ENCODE data around the gene KATNAL1.

The KATNAL1 gene

DNA sequence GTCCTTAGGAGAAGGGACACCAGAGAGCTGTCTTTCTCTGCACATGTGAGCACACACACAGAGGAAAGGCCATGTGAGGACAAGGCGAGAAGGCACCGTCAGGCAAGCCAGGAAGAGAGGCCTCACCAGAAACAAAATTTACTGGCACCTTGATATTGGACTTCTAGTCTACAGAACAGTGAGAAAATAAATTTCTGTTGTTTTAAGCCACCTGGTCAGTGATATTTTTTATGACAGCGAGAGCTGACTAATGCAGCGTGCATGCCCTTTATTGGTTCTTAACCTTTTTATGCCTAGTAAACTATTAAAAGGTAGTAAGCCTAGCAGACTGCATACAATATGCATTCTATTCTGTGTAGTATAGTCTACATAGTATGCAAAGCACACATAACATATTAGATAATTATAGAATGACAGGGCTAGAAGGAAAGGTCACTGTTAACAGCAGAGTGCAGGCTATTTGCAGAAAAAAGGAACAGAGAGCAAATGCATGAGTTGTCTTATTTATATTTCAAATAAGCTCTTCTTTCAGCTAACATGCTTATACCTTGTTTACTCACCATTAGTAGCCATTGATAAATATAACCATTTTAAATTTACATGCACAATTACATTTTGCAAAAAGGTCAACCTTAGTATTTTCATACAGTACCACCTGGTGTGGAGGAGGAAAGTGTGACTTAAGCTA lies 25.2 kb upstream of the KATNAL1 start:
- no peak for DNase-seq (ENCODE audit: low read depth in 2 of 2)
- TF ChIP-seq, protein P1, sequence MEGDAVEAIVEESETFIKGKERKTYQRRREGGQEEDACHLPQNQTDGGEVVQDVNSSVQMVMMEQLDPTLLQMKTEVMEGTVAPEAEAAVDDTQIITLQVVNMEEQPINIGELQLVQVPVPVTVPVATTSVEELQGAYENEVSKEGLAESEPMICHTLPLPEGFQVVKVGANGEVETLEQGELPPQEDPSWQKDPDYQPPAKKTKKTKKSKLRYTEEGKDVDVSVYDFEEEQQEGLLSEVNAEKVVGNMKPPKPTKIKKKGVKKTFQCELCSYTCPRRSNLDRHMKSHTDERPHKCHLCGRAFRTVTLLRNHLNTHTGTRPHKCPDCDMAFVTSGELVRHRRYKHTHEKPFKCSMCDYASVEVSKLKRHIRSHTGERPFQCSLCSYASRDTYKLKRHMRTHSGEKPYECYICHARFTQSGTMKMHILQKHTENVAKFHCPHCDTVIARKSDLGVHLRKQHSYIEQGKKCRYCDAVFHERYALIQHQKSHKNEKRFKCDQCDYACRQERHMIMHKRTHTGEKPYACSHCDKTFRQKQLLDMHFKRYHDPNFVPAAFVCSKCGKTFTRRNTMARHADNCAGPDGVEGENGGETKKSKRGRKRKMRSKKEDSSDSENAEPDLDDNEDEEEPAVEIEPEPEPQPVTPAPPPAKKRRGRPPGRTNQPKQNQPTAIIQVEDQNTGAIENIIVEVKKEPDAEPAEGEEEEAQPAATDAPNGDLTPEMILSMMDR (IDR thresholded peaks at IDR 0.05; ENCODE audit: low read depth, low read length): no peak
- no peak overlapping the region for H3K4me3 ChIP-seq (replicated peaks in 1 of 2; ENCODE audit: low read depth in 2 of 2, low read length in 2 of 2)

DNA sequence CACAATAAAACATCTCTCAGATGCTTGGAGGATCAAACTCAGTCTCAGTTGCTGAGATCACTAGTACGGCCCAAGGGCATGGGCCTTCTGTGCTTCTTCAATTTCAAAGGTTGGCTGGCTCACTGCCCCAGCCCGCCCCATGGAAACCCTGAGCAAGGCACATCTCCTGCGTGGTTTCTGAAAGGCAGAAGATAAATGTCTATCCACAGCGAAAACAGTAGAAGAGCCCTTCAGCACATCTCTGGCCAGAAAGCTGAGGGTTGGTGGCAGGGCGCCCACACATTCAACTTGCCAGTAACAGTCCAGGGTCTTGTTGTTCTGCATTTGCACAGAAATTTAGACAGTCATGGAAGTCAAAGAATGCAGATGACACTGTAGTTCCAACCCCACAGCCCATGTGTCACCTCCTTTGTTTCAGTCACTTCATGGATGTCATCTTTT lies 24.0 kb upstream of the KATNAL1 start:
- no peak for DNase-seq (ENCODE audit: low read depth in 2 of 2)
- H3K4me3 ChIP-seq (replicated peaks in 1 of 2; ENCODE audit: low read depth in 2 of 2, low read length in 2 of 2): no peak overlapping the region
- TF ChIP-seq, protein P1 (IDR thresholded peaks at IDR 0.05; ENCODE audit: low read depth, low read length): no peak

DNA sequence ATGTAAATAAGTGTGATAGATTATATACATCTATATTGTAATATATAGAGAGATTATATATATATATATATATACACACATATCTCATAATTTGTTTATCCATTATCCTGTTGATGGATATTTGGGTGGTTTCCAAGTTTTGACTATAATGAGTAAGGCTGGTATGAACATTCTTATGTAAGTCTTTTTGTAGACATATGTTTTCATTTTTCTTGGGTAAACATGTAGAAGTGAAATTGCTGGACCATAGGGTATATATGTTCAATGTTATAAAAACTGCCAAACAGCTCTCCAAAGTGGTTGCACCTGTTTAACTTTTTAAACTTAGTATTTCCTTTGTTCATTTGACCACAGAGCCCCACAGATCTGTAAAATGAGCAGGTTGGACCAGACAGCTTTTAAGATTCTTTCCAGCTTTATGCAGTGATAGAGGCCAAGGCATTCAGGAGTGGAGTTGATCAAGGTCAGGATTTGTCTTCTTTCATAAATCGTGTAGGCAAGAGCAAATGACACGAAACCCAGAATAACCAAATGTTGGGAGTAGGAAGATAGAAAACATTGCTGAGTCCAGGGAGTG lies 21.7 kb upstream of the KATNAL1 start:
- DNase-seq (ENCODE audit: low read depth in 2 of 2): no peak
- no peak overlapping the region for H3K4me3 ChIP-seq (replicated peaks in 1 of 2; ENCODE audit: low read depth in 2 of 2, low read length in 2 of 2)
- TF ChIP-seq, protein P1 (IDR thresholded peaks at IDR 0.05; ENCODE audit: low read depth, low read length): no peak

DNA sequence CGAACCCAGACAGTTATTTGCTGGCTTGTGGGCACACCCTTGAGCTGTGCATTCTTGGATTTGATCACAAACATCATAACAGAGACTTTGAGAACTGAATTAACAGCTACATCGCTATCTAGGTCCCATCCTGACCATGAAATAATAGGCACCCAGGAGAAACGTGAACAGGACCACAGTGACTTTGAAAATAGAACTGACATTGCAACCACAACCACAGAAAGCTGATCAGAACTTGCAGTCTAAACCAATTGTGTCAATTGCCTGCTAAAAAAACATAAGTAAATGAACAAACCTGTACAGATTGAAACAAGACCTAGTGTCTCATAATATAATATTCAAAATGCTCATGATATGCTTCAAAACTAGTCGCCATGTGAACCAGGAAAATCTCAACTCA lies 18.3 kb upstream of the KATNAL1 start:
- no peak overlapping the region for H3K4me3 ChIP-seq (replicated peaks in 1 of 2; ENCODE audit: low read depth in 2 of 2, low read length in 2 of 2)
- TF ChIP-seq, protein P1 (IDR thresholded peaks at IDR 0.05; ENCODE audit: low read depth, low read length): no peak
- no peak for DNase-seq (ENCODE audit: low read depth in 2 of 2)

DNA sequence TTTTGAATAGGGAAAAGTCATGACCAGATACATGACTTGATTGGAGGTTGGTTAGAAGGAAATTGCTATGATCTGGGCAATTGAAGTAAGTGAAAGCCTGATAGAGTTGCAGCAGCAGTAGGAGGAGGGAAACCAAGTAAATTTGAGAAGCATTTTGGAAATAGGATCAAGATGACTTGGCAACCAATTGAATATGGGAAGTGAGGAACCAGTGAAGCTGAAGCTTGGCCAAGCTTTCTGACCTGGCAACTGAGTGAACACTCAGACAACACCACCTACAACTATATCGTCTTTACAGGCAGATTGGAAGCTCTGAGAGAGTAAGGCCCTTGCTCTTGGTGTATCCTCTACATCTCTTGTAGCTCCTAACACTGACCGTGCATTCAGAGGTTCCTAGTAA lies 16.2 kb upstream of the KATNAL1 start:
- TF ChIP-seq, protein P1 (IDR thresholded peaks at IDR 0.05; ENCODE audit: low read depth, low read length): no peak
- no peak overlapping the region for H3K4me3 ChIP-seq (replicated peaks in 1 of 2; ENCODE audit: low read depth in 2 of 2, low read length in 2 of 2)
- no peak for DNase-seq (ENCODE audit: low read depth in 2 of 2)

DNA sequence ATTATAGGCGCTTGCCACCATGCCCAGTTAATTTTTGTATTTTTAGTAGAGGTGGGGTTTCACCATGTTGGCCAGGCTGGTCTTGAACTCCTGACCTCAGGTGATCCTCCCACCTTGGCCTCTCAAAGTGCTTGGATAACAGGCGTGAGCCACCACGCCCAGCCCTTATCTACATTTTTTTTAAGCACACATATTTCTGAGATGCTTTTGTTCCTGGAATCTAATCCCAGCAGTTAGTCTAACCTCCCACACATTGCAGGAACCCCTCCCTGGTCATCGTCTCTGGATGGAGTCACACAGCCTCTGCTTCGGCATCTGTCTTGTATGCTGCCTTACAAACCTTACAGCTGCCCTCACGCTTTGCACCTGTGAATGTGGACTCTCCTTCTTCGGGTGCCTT lies 15.1 kb upstream of the KATNAL1 start:
- no peak for DNase-seq (ENCODE audit: low read depth in 2 of 2)
- no peak overlapping the region for H3K4me3 ChIP-seq (replicated peaks in 1 of 2; ENCODE audit: low read depth in 2 of 2, low read length in 2 of 2)
- TF ChIP-seq, protein P1 (IDR thresholded peaks at IDR 0.05; ENCODE audit: low read depth, low read length): no peak

All from cardiac fibroblast (primary cell).